Measurements from ENCODE around the gene PLSCR1.

- TF ChIP-seq, protein P1, sequence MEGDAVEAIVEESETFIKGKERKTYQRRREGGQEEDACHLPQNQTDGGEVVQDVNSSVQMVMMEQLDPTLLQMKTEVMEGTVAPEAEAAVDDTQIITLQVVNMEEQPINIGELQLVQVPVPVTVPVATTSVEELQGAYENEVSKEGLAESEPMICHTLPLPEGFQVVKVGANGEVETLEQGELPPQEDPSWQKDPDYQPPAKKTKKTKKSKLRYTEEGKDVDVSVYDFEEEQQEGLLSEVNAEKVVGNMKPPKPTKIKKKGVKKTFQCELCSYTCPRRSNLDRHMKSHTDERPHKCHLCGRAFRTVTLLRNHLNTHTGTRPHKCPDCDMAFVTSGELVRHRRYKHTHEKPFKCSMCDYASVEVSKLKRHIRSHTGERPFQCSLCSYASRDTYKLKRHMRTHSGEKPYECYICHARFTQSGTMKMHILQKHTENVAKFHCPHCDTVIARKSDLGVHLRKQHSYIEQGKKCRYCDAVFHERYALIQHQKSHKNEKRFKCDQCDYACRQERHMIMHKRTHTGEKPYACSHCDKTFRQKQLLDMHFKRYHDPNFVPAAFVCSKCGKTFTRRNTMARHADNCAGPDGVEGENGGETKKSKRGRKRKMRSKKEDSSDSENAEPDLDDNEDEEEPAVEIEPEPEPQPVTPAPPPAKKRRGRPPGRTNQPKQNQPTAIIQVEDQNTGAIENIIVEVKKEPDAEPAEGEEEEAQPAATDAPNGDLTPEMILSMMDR (IDR thresholded peaks at IDR 0.05; ENCODE audit: insufficient read depth, low read length, poor library complexity, severe bottlenecking) = no peak
- no peak for TF ChIP-seq EZH2phosphoT487 (conservative IDR thresholded peaks at IDR 0.05; ENCODE audit: low read length)
Observed at GRCh38 chr3:146468234-146468633, 76.2 kb downstream of the PLSCR1 start.

Measured in SU-DHL-6 (cell line).